H1 (cell line): ENCODE data around the gene RAB3IL1. TPM values are rescaled to one million over a fixed set of nuclear protein-coding genes. Genes with fewer than 3 reads are reported as not detected.
A peak's percentile ranks its signal among the peaks of the same experiment; 100 is the strongest.

ENCODE experiments used
- CTCF ChIA-PET: fragments of 300-600 bp; sonication (Branson Sonifier 250); formaldehyde crosslinking; loops from one replicate; lab custom pipeline; 2021; ENCODE audit not compliant: partially characterized antibody; lab: Charles Lee
- POLR2A ChIA-PET: fragments of 300-600 bp; sonication (Branson Sonifier 250); formaldehyde crosslinking; loops from one replicate; lab custom pipeline; 2021; ENCODE audit warnings: inconsistent platforms; ENCODE audit not compliant: partially characterized antibody; lab: Charles Lee
- DNase-seq, 2 experiments: peaks; one replicate each; pipeline versions ENCODE4 v3.0.0 to v3.0.0-alpha.2; 2010 to 2022; ENCODE audit warnings: low spot score in 2 of 2, low read depth in 1 of 2, mixed read lengths in 1 of 2
- FAIRE-seq: peaks from 2 replicates; lab custom pipeline; 2011; peaks lifted over from hg19 to GRCh38; lab: Jason Lieb, UNC
- H2AFZ ChIP-seq: 2 replicates; pipeline ENCODE4 v1.8.1; 2012; ENCODE audit warnings: low read length, inconsistent platforms
- H2AK5ac ChIP-seq: 2 replicates; pipeline ENCODE4 v1.6.1; 2013; ENCODE audit warnings: low read depth, low read length
- H2BK120ac ChIP-seq: replicated peaks from 2 replicates; pipeline ENCODE3; 2013; ENCODE audit warnings: low read depth, low read length, inconsistent platforms
- H2BK12ac ChIP-seq: 2 replicates; pipeline ENCODE4 v1.6.1; 2013; ENCODE audit warnings: low read depth, low read length
- H2BK15ac ChIP-seq: 2 replicates; pipeline ENCODE4 v1.6.1; 2013; ENCODE audit warnings: low read length
- H2BK20ac ChIP-seq: 2 replicates; pipeline ENCODE4 v1.6.1; 2013; ENCODE audit warnings: low read length
- H2BK5ac ChIP-seq: 2 replicates; pipeline ENCODE4 v1.6.1; 2013; ENCODE audit warnings: low read depth, low read length
- H3K14ac ChIP-seq: 2 replicates; pipeline ENCODE4 v1.6.1; 2013; ENCODE audit warnings: inconsistent platforms; ENCODE audit not compliant: insufficient read length
- H3K18ac ChIP-seq: 2 replicates; pipeline ENCODE4 v1.6.1; 2013; ENCODE audit warnings: low read length; ENCODE audit errors: extremely low read depth
- H3K23ac ChIP-seq: 2 replicates; pipeline ENCODE4 v1.6.1; 2013; ENCODE audit warnings: inconsistent platforms; ENCODE audit not compliant: insufficient read length
- H3K23me2 ChIP-seq: 2 replicates; pipeline ENCODE4 v1.6.1; 2013; ENCODE audit warnings: low read depth, low read length
- H3K27ac ChIP-seq: 2 replicates; pipeline ENCODE4 v1.6.1; 2011; ENCODE audit warnings: low read depth, low read length, inconsistent platforms
- H3K27me3 ChIP-seq, 4 experiments: replicated peaks in 1 of 4; 1 replicate in 1 of 4; 2 replicates in 3 of 4; pipeline versions ENCODE4 v1.6.1 to v1.8.1; 2011 to 2013; ENCODE audit warnings: low read length in 3 of 4, mild to moderate bottlenecking in 3 of 4, inconsistent platforms in 2 of 4, mixed read lengths in 2 of 4, moderate library complexity in 1 of 4; ENCODE audit not compliant: control insufficient read depth in 3 of 4, insufficient read depth in 3 of 4; ENCODE audit errors: extremely low read depth in 1 of 4
- H3K36me3 ChIP-seq, 4 experiments: 2 replicates each; pipeline versions ENCODE4 v1.6.1 to v1.8.1; 2011 to 2013; ENCODE audit warnings: mild to moderate bottlenecking in 4 of 4, low read length in 3 of 4, moderate library complexity in 2 of 4, control low read depth in 1 of 4, inconsistent platforms in 1 of 4; ENCODE audit not compliant: insufficient read depth in 4 of 4, control insufficient read depth in 2 of 4
- H3K4ac ChIP-seq: replicated peaks from 2 replicates; pipeline ENCODE3; 2013; ENCODE audit warnings: low read length, low read depth, mixed read lengths, inconsistent platforms; ENCODE audit not compliant: insufficient read length
- H3K4me1 ChIP-seq, 4 experiments: replicated peaks in 1 of 4; 1 replicate in 1 of 4; 2 replicates in 3 of 4; pipeline versions ENCODE4 v1.6.1 to v1.8.1; 2011 to 2013; ENCODE audit warnings: low read length in 3 of 4, inconsistent platforms in 2 of 4, mixed read lengths in 1 of 4; ENCODE audit not compliant: insufficient read depth in 4 of 4, control insufficient read depth in 3 of 4
- H3K4me2 ChIP-seq, 2 experiments: 2 replicates each; pipeline versions ENCODE4 v1.6.1 to v1.8.1; 2011 to 2013; ENCODE audit warnings: low read depth in 2 of 2, low read length in 2 of 2, control low read depth in 1 of 2, inconsistent platforms in 1 of 2, mild to moderate bottlenecking in 1 of 2; ENCODE audit not compliant: insufficient read depth in 1 of 2
- H3K4me3 ChIP-seq, 4 experiments: fragments of 200-600, 300-600 bp in 1 of 4; sonication (generic), shearing (Covaris generic), sonication (Bioruptor Twin) in 1 of 4; 2 replicates each; pipeline versions ENCODE4 v1.5.1 to v1.8.1; 2011 to 2016; ENCODE audit warnings: low read length in 4 of 4, low read depth in 3 of 4, control low read depth in 2 of 4, inconsistent platforms in 2 of 4, mild to moderate bottlenecking in 2 of 4, mixed read lengths in 1 of 4, moderate library complexity in 1 of 4; ENCODE audit not compliant: insufficient read depth in 2 of 4; ENCODE audit errors: extremely low read depth in 1 of 4
- H3K56ac ChIP-seq: replicated peaks from 2 replicates; pipeline ENCODE3; 2013; ENCODE audit warnings: low read depth, mild to moderate bottlenecking, mixed read lengths, low read length, inconsistent platforms; ENCODE audit not compliant: insufficient read length
- H3K79me1 ChIP-seq: 2 replicates; pipeline ENCODE4 v1.6.1; 2013; ENCODE audit warnings: low read depth, low read length, control low read depth
- H3K79me2 ChIP-seq, 2 experiments: 2 replicates each; pipeline versions ENCODE4 v1.6.1 to v1.8.1; 2012 to 2013; ENCODE audit warnings: low read length in 2 of 2, mild to moderate bottlenecking in 2 of 2, inconsistent platforms in 1 of 2; ENCODE audit not compliant: insufficient read depth in 2 of 2, control insufficient read depth in 1 of 2
- H3K9ac ChIP-seq, 4 experiments: replicated peaks in 1 of 4; 1 replicate in 1 of 4; 2 replicates in 3 of 4; pipeline versions ENCODE4 v1.6.1 to v1.8.1; 2011 to 2013; ENCODE audit warnings: low read depth in 3 of 4, low read length in 3 of 4, control low read depth in 2 of 4, mild to moderate bottlenecking in 2 of 4, moderate library complexity in 2 of 4, inconsistent platforms in 1 of 4; ENCODE audit errors: extremely low read depth in 1 of 4
- H3K9me3 ChIP-seq, 2 experiments: 2 replicates each; pipeline versions ENCODE4 v1.6.1 to v1.8.1; 2012 to 2013; ENCODE audit warnings: mild to moderate bottlenecking in 2 of 2, moderate library complexity in 2 of 2, control low read depth in 1 of 2, inconsistent platforms in 1 of 2, low read depth in 1 of 2, low read length in 1 of 2, mixed read lengths in 1 of 2; ENCODE audit not compliant: insufficient read depth in 2 of 2
- H4K20me1 ChIP-seq, 2 experiments: replicated peaks in 1 of 2; 2 replicates each; pipeline versions ENCODE3 to v1.8.1; 2011 to 2013; ENCODE audit warnings: inconsistent platforms in 2 of 2, low read length in 2 of 2, mild to moderate bottlenecking in 1 of 2; ENCODE audit not compliant: insufficient read depth in 2 of 2, control insufficient read depth in 1 of 2
- H4K5ac ChIP-seq: 2 replicates; pipeline ENCODE4 v1.6.1; 2013; ENCODE audit warnings: low read length, low read depth, mixed read lengths, inconsistent platforms; ENCODE audit not compliant: insufficient read length
- H4K8ac ChIP-seq: 2 replicates; pipeline ENCODE4 v1.8.0; 2013; ENCODE audit warnings: mild to moderate bottlenecking, moderate library complexity, low read length, inconsistent platforms; ENCODE audit not compliant: insufficient read depth; ENCODE audit errors: extremely low read depth
- H4K91ac ChIP-seq: replicated peaks from 2 replicates; pipeline ENCODE3; 2013; ENCODE audit warnings: low read length, mixed read lengths, inconsistent platforms; ENCODE audit not compliant: insufficient read length
- BCL11A ChIP-seq, 2 experiments: IDR thresholded peaks; one replicate each; pipeline ENCODE4 v1.6.1; 2011; ENCODE audit warnings: low read depth in 2 of 2, low read length in 2 of 2, mild to moderate bottlenecking in 2 of 2
- CHD1 ChIP-seq: IDR thresholded peaks from 2 replicates; pipeline ENCODE4 v1.6.1; 2012; ENCODE audit warnings: low read depth, low read length, improper control_type of control experiment
- POLR2A ChIP-seq, 2 experiments: IDR thresholded peaks; 1 replicate in 1 of 2; 2 replicates in 1 of 2; pipeline ENCODE4 v1.6.1; 2011; ENCODE audit warnings: low read depth in 2 of 2, low read length in 2 of 2, mild to moderate bottlenecking in 2 of 2; ENCODE audit errors: control extremely low read depth in 1 of 2
- POLR2AphosphoS5 ChIP-seq: IDR thresholded peaks from 2 replicates; pipeline ENCODE4 v1.6.1; 2011; ENCODE audit warnings: low read depth, low read length
- RNF2 ChIP-seq: fragments of 200-900, 300-1000 bp; sonication (generic); IDR thresholded peaks from 2 replicates; pipeline ENCODE4 v1.7.1; 2016; ENCODE audit warnings: borderline replicate concordance, low read depth, mild to moderate bottlenecking, antibody characterized with exemption, low read length; ENCODE audit not compliant: poor library complexity, severe bottlenecking; ENCODE audit errors: missing control alignments
- SUZ12 ChIP-seq: fragments of 200-600 bp; sonication (generic); IDR thresholded peaks from 2 replicates; pipeline ENCODE4 v1.6.1; 2012; ENCODE audit warnings: mild to moderate bottlenecking, inconsistent platforms, low read length, moderate library complexity, mixed read lengths
- TAF7 ChIP-seq: optimal IDR thresholded peaks from 2 replicates; pipeline ENCODE3; 2011; ENCODE audit warnings: low read depth, mild to moderate bottlenecking, inconsistent platforms, low read length, moderate library complexity, borderline replicate concordance
- ZNF274 ChIP-seq: IDR thresholded peaks from 2 replicates; pipeline ENCODE4 v1.7.0; 2012; ENCODE audit warnings: low read length, borderline replicate concordance; ENCODE audit errors: extremely low read depth
- WGBS, 2 experiments: shearing (Covaris generic) in 1 of 2; methylation state at CpG; one replicate each; pipeline versions ENCODE4 v1.1.6 to v1.1.7; 2013 to 2015; ENCODE audit warnings: low lambda C conversion rate in 2 of 2, mixed read lengths in 2 of 2, inconsistent platforms in 1 of 2, low coverage in 1 of 2, missing lambda C conversion rate in 1 of 2; ENCODE audit not compliant: insufficient replicate concordance in 2 of 2, insufficient coverage in 1 of 2, insufficient read length in 1 of 2; ENCODE audit errors: extremely low coverage in 1 of 2, missing lambda C conversion rate in 1 of 2; 5-methylcytosine and 5-hydroxymethylcytosine counted together
- polyA plus RNA-seq, 7 experiments: library from polyadenylated mRNA; depleted of rRNA in 3 of 7; stranded (reverse) in 5 of 7; unstranded in 2 of 7; fragments of >200 nt in 5 of 7; fragments of 200-250 nt in 2 of 7; gene quantifications; 1 replicate in 5 of 7; 2 replicates in 1 of 7; 4 replicates in 1 of 7; pipeline versions ENCODE4 v1.2.1 to v1.2.3, GENCODE V29; 2011 to 2013; ENCODE audit warnings: missing spikeins in 2 of 7, mixed read lengths in 2 of 7
- total RNA-seq: library from RNA; stranded (reverse); fragmentation: NEBNext Ultra II Directional; extraction: Animal tissue kit (Norgen Biotek cat#: 25700); gene quantifications from 2 replicates; pipeline ENCODE4 v1.2.1, GENCODE V29; 2021

Gene RAB3IL1
- total and polyA plus RNA-seq, 2 of the 8 experiments (the other 6 are each of a cell fraction or from before 2014, with no cell fraction given), result 6.8 to 7.9 TPM

DNA sequence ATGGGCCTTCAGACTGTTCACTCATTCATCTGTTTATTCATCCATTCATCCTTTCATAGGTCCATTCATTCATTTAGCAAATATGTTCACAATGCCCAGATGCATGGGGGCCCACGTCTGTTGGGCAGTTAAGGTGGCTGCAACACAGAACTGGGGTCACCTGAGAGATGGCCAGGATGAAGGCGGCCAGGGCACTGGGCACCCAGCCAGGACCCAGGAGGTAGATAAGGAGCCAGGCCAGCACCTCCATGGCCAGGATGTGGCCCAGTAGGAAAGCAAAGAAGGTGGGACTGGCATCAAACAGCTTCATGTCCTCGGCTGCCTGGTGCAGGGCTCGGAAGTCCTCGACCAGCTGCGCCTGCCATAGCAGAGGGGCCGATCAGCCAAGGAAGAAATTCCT, 38.2 kb downstream of the RAB3IL1 start:
- FAIRE-seq, result no peak

More for the DNA sequence above, 38.2 kb downstream of the RAB3IL1 start:
- no peak overlapping the region; the same call in 1 of the 2 replicates for H2AK5ac ChIP-seq
- no peak for DNase-seq
- no peak for TF ChIP-seq RNF2
- TF ChIP-seq BCL11A (IDR thresholded peaks at IDR 0.05; ENCODE audit: low read depth in 2 of 2, low read length in 2 of 2), result no peak
- TF ChIP-seq CHD1, result no peak
- no peak for TF ChIP-seq POLR2AphosphoS5
- TF ChIP-seq SUZ12, result no peak
- no peak for TF ChIP-seq POLR2A (IDR thresholded peaks at IDR 0.05; ENCODE audit: control extremely low read depth in 1 of 2, low read depth in 2 of 2, low read length in 2 of 2)
- no peak for TF ChIP-seq ZNF274
- TF ChIP-seq TAF7, result no peak
- H3K23me2 ChIP-seq, result no peaks in the 10 kb centered on the region
- H2BK12ac ChIP-seq, result no peak overlapping the region
- no peak overlapping the region for H3K4ac ChIP-seq
- peaks cover 0 to 4% (median 0%) of the 10 kb centered on the region in 4 experiments; a peak in 1 of 8 replicates for H3K36me3 ChIP-seq
- WGBS, 2 experiments, result 94% methylated on average over 7 of the region's 7 CpGs; no CpG with 5 or more reads in 1 of the 2 experiments
- H4K5ac ChIP-seq, result no peak overlapping the region
- H3K4me2 ChIP-seq, result no peak overlapping the region
- no peak overlapping the region for H2BK20ac ChIP-seq
- H3K9me3 ChIP-seq, result no peaks in the 10 kb centered on the region
- H3K18ac ChIP-seq, result 0 out of 2 replicates have a peak overlapping the region, but pooled peaks have one; percentile 6
- H4K8ac ChIP-seq, result no peak overlapping the region; the same call in 1 of the 2 replicates
- H3K79me1 ChIP-seq, result no peaks in the 10 kb centered on the region
- H3K56ac ChIP-seq, result no peak overlapping the region
- POLR2A ChIA-PET, result interaction anchor here (0.6 to 4.1 kb wide), 10 partner anchors 10 to 167 kb away, joined by 3 to 15 read pairs (median 4); partner anchors contain the start of genes FADS1 and FADS2
- H3K23ac ChIP-seq, result no peak overlapping the region
- CTCF ChIA-PET, result interaction anchor here (1.2 to 13.5 kb wide), 7 partner anchors 9 to 229 kb away, joined by 3 to 172 read pairs (median 16); no protein-coding TSS in a partner anchor
- no peak overlapping the region for H2AFZ ChIP-seq
- H3K79me2 ChIP-seq, result no peaks in the 10 kb centered on the region
- H4K91ac ChIP-seq, result no peak overlapping the region
- no peak overlapping the region for H3K14ac ChIP-seq
- no peak overlapping the region for H2BK15ac ChIP-seq
- H4K20me1 ChIP-seq, result peaks cover 0 to 6% of the 10 kb centered on the region in 2 experiments
- no peak overlapping the region for H2BK120ac ChIP-seq
- no peak overlapping the region for H3K9ac ChIP-seq
- no peaks in the 10 kb centered on the region for H3K27me3 ChIP-seq
- 0 out of 2 replicates have a peak overlapping the region, but pooled peaks have one; percentile 52 for H2BK5ac ChIP-seq
- peaks cover 0 to 16% (median 8%) of the 10 kb centered on the region in 4 experiments; a peak in 5 of 7 replicates for H3K4me1 ChIP-seq
- H3K27ac ChIP-seq, result no peak overlapping the region
- H3K4me3 ChIP-seq, result no peak overlapping the region
